HG03520 (cell line): ENCODE measurements around the gene TMEM41A.

Experiments
- ATAC-seq: cut with Tn5 transposase; IDR thresholded peaks from one replicate; pipeline ENCODE4 v1.9.1; 2021; ENCODE audit warnings: mild to moderate bottlenecking, moderate library complexity; ENCODE audit not compliant: unreplicated experiment

The TMEM41A gene

GRCh38 chr3:185498503-185499396 lies at the start of gene TMEM41A:
TSS of gene TMEM41A (minus strand) at chr3:185499035. CDS start at chr3:185498961, 74 bp downstream.
- peak; percentile 94 for ATAC-seq

DNA sequence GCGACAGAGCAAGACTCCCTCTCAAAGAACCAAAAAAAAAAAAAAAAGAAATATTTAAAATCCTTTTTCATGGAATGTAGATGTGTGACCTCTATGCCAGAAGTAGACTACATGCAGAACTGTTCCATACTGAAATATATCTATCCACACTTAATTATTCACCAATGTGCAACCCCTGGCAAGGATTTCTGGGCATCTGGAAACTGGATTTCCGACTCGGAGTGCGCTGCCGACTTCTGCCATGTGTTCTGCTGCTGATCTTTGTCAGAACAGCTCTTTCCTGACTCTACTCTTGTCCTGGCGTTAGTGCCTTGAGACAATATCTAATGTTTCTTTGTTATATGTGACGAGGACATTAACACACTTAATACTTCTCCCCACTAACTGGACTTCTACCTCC lies 41.9 kb upstream of the TMEM41A start:
- no peak for ATAC-seq

- no peak for ATAC-seq
Observed at GRCh38 chr3:185539934-185540333, 41.1 kb upstream of the TMEM41A start.

- ATAC-seq: peak; percentile 98
Observed at GRCh38 chr3:185537369-185537970, 38.6 kb upstream of the TMEM41A start.

GRCh38 chr3:185534511-185534910 lies 35.7 kb upstream of the TMEM41A start:
- ATAC-seq: no peak

DNA sequence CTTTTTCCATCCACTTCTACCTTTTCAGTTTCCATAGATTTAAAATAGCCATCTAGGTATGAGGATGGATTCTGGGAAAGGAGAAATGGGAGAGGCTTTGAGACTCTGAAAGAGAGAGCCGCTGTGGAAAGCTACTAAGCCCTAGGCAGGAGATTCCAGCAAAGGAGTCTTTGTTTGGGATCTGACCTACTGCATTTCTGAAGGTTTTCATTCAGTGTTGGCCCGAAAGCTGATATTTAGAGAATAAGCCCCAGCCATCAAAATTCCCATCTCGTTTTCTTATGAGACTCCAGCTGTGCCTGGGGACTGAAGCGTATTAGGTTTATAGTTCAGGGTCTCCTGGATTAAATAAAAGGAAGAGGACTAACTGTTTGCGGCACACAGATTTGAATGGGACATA lies 34.1 kb upstream of the TMEM41A start:
- no peak for ATAC-seq

GRCh38 chr3:185530856-185531255 lies 32.0 kb upstream of the TMEM41A start:
- ATAC-seq: no peak

DNA sequence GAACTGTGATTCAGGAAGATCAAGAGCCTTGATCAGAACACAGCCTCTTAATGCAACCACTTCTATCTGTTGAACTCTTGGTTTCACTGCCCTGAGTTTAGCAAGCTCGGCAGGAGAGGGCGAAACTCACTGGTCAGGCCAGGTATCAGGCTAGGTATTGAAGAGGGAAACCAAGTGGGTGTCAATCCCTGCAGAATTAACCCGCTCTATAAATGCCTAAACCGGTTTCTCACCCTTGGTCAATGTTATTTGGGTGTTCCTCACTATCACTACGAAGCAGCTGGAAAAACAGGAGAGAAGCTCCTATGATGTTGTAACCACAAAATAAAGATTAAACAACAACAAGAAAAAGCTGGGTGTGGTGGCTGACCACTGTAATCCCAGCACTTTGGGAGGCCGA lies 29.7 kb upstream of the TMEM41A start:
- no peak for ATAC-seq

- ATAC-seq: no peak
Observed at GRCh38 chr3:185527364-185527763, 28.5 kb upstream of the TMEM41A start.

GRCh38 chr3:185526349-185526951 lies 27.6 kb upstream of the TMEM41A start:
- ATAC-seq: no peak

- ATAC-seq: no peak
Observed at GRCh38 chr3:185521349-185522138, 22.7 kb upstream of the TMEM41A start.

- ATAC-seq: no peak
Observed at GRCh38 chr3:185519021-185519420, 20.2 kb upstream of the TMEM41A start.

DNA sequence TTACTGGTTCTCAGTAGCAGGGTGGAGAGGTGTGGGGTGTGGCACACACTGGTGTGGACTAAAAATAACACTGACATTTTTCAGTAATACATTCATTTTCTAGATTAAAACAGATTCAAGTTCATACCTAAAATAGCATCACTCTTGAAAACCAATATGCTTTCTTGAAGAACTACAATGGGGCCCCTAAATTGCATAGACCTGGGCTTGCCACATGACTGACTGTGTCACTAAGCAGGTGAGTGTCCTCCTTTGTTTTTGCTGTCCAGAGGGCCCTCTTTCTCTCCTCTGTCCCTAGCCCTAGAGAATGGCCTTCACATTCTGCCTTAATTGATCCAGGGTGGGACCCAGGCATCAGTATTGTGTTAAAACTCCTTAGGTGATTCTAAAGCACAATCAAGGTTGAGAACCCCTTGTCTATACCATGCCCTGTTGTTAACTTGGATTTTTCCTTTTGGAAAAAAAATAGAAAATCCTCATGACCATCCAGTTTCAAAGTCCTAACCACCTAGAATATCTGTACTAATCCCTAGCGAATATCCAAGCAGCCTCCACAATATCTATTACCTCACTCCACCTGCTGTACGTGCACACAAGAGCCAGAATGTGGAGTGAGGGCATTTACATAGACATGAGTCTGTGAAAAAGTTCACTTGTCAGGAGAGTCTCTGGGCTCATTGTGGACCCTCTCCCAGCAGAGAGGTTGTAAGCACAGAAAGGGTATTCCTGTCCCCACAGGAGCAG lies 18.7 kb upstream of the TMEM41A start:
- no peak for ATAC-seq

GRCh38 chr3:185511711-185512110 lies 12.9 kb upstream of the TMEM41A start:
- no peak for ATAC-seq

GRCh38 chr3:185508335-185508991 lies 9.6 kb upstream of the TMEM41A start:
- ATAC-seq: no peak

DNA sequence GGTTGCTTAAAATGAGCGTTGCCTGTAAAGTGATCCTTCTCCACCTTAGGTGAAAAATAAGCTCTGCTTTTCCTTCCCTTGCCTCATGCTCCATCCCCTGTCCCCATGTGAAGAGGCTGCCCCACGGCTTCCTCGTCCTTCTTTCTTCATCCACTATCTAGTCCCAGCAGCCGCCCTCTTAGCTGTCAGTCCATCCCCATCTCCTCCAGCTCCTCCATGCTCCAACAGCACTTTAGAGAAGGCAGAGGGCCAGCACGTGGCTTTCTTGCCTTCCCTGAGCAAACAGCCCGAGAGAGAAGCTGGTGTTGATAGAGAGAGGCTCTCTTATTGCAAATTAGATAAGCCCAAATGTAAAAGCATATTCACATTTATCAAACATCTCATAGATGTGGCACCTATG lies 9.0 kb upstream of the TMEM41A start:
- ATAC-seq: no peak

GRCh38 chr3:185504636-185505035 lies 5.8 kb upstream of the TMEM41A start:
- no peak for ATAC-seq

- no peak for ATAC-seq
Observed at GRCh38 chr3:185503521-185503920, 4.7 kb upstream of the TMEM41A start.

DNA sequence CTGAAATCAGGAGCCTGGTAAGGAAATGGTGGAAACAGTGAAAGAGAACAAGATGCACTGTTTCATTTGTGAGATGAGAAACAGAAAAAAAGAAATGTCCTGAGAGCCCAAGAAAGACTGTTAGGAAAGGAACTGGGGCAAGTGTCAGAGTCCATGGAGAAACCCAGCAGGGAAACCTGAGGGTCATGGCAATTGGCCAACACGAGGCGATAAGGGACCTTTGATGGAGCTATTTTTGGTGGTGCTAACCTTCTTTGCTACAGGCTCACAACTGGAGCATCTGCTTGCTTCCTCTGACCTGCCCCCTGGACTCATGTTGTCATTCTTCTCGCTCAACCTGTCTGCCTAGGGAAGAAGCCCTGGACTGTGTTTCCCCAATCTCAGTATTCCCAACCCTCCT lies 4.2 kb upstream of the TMEM41A start:
- ATAC-seq: no peak

GRCh38 chr3:185490241-185490640 lies 8.6 kb downstream of the TMEM41A start:
- ATAC-seq: no peak
